Renal cortical epithelial cell (primary cell): ENCODE results near the gene GRM7. TPM values are rescaled to one million over a fixed set of nuclear protein-coding genes. Genes with fewer than 3 reads are reported as not detected.

Experiments
- DNase-seq: peaks from one replicate; pipeline ENCODE4 v3.0.0-alpha.2; 2011; ENCODE audit warnings: low read depth
- total RNA-seq: library from RNA; depleted of rRNA; stranded (reverse); fragments of >200 nt; gene quantifications from 2 replicates; pipeline ENCODE4 v1.2.3, GENCODE V29; 2014

Gene GRM7
- total RNA-seq, 1 donor from 2014 or later = not detected

DNA sequence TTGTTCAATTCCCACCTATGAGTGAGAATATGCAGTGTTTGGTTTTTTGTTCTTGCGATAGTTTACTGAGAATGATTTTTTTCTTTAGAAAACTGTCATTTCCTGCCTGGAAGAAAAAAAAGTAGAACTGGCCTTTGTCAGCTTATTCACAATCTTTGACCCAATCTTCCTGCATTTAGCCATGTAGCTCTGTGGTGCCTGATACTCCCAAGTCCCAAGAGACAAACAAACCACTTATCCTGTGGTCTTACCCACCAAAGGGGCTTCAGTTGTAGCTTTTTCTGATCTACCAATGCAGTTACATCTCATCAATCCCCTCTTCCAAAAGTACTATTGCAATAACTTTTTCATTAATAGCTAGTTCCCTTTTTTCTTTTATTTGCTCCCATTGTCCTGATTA is 444.6 kb downstream of the GRM7 start:
- no peak for DNase-seq

GRCh38 chr3:7306901-7307300 is 446.0 kb downstream of the GRM7 start:
- DNase-seq = no peak

DNA sequence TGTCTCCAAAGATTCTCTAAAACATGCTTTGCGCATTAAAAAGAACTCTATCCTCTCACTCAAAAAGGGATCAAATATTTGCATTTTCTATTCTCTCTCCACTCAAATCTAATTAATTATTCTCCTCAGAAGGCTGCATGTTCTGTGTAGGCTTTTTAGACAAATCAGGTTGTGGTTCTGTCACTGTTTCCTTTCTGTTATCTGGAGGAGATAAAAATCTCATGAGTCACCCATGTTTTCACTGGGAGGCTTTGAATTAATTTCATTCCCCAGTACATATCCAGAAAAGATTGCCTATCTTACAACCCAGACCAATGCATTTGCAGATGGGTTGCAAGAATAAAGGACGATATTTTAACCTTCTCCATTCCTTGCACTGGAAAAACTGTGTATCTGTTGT is 446.5 kb downstream of the GRM7 start:
- DNase-seq = peak; percentile 43

DNA sequence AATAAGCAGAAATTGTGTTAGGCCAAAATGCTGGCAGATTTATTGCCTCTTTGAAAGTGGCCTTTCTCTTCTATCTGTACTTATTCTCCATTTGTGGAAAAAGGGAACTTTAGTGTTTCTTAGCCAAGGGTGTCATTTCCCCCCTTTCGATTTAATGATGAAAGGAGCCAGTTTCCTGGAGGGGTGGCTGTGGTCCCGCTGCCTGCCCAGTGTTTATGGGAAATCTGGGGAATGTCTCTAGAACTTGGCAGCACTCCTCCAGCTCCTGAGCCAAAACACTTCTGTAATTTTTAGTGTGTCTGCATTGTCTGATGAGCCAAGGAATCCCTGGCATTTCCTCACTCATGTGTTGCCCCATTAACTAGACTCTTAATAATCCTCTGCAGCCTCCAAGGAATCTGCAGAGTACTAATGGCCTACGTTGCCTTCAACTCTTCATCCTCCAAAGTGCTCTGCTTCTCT is 448.8 kb downstream of the GRM7 start:
- DNase-seq = peak; percentile 86

DNA sequence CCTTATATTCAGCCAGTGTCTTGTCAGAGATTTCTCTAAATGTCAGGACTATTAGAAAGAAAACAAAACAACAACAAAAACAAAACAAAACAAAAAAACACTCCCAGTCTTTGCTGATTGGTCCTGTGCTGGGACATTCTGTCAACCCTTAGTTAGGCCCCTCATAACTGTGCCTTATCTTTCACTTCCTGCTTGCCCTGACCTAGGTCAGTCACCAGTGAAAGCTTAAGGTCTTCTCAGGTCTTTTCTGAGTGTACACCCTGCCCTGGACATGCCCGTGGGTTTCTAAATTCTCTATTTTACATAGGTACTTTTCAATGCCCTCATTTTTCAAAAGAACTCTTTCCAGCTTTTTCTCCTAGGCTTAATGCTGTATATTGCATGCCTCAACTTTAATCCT is 454.1 kb downstream of the GRM7 start:
- no peak for DNase-seq

GRCh38 chr3:7322957-7323669 is 462.2 kb downstream of the GRM7 start:
- DNase-seq = peak; percentile 88

DNA sequence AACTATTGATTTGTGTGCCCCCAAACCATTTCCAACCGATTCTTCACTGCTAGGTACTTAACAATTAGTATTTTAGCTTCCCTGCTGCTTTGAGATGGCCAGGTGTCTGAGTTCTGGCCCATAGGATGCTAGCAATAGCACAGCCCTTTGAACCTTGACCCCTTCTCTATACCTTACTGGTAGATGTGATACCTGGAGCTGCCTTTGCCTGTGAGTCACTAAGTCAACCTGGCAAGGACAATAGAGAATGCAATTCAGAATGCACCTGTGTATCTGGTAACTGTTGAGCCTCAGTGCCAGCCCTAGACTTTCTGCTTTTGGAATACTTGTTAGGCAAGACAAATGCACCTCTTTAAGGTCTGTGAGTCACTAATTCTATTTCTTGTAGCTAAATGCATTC is 467.4 kb downstream of the GRM7 start:
- DNase-seq = no peak

DNA sequence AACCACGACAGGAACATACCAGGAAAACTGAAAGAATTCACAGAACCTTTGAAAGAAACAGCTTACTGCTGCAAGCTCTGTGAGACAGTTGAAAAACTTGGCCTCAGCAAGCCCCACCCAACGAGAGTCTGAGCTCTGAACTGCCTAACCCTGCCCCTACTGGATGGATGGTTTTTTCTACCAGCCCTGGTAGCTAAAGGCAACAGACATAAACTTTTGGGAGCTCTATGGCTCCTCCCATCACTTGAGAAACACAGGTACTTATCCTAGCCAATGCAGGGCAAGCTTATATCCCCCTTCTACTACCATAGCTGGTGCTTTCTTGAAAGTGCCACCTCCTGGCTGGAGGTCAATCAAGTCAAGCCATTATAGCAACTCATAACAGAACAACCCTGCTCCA is 471.8 kb downstream of the GRM7 start:
- DNase-seq = no peak

GRCh38 chr3:7333125-7333524 is 472.2 kb downstream of the GRM7 start:
- no peak for DNase-seq

- no peak for DNase-seq
Measured at GRCh38 chr3:7340795-7341194, 479.9 kb downstream of the GRM7 start.

- DNase-seq = no peak
Measured at GRCh38 chr3:7346364-7346763, 485.4 kb downstream of the GRM7 start.

GRCh38 chr3:7357101-7357500 is 496.2 kb downstream of the GRM7 start:
- DNase-seq = no peak

DNA sequence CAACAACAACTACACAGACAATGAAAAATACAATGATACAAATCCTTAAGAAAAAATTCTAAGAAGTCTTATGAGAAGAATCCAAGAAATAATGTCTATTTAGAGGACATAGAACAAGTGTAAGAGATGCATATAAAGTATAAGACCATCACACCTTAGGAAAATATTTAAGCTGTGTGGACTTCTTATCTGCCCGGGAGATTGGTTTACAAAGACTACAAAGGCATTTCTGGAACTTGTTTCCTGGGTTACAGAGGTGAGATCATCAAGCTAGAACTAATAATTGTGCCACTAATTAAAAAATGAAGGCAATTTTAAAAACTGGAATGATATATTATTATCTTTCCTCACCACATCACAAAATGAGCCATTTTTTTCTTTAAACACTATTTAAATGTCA is 507.1 kb downstream of the GRM7 start:
- no peak for DNase-seq

- no peak for DNase-seq
Measured at GRCh38 chr3:7368597-7368996, 507.7 kb downstream of the GRM7 start.

DNA sequence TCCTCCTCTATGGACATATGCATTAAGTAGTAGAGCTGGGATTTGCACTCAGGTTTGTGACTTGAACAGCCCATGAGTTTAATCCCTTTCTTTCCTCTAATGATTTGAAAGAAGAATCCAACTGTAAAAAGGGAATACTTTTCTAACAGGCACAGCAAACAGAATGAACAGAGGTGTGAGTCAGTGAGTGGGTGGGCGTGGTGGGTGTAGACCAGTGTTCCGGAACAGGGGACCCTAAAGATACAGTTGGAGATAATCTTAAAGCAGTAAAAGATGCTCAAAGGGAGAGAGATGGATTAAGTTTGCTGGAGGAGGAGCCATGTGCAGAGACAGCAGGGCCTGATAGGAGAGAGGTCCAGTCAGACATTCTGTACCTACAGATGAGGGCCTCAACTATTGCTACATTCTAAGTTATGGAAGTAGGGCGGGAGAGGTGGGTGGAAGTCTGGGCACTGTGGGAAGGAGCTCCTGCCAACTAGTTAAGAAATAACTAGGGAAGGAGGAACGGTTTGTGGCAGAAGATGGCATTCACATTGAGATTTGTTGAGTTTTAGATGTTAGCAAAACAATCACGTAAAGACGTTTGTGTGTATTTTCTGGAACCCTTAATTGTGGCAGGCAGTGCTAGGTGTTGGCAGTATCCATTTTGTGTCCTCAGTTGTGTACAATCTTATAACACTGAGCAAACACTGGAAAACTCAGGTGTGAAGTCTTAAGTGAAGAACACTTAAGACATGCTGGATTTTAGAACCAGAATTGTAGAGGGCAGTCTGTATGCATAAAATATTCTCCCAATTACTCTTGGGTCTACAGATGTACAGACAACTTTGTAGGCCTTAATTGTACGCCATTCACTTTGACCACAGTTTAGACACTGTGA is 511.0 kb downstream of the GRM7 start:
- DNase-seq = peak; percentile 48

- no peak for DNase-seq
Measured at GRCh38 chr3:7377103-7377502, 516.2 kb downstream of the GRM7 start.

DNA sequence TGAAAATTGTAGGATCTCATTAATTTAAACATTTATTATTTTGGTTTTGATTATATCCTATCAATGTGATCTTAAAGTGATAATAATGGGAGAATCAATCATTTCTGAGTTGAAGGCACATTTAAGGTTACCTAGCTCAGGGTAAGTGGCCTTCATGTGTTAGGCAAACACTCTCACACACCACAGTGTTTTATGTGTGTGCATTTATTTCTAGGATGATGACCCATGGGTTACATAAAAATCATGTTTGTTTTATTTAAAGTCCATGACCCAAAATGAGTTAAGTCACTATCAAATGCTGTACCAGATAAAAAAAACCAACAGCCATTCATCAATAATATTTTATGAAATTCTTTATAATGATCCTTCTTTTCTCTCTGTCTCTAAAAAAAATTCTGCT is 520.8 kb downstream of the GRM7 start:
- no peak for DNase-seq

- peak; percentile 98 for DNase-seq
Measured at GRCh38 chr3:7382293-7383010, 521.5 kb downstream of the GRM7 start.

DNA sequence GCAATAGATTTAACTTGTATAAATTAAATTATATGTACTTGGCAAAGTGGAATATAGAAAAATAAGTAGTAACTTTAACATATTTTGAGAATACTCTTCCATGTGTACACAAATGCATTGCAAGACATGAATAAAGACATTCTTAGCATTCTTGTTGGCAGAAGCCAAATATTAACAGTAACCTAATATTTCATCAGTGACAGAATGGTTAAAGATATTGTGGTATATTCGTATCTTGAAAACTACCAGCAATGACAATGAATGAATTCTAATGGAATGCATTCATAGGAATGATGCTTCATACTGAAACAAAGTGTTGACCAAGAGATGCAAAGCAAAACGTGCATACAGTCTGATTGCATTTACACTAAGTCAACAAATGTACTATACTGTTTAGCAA is 524.7 kb downstream of the GRM7 start:
- DNase-seq = no peak

DNA sequence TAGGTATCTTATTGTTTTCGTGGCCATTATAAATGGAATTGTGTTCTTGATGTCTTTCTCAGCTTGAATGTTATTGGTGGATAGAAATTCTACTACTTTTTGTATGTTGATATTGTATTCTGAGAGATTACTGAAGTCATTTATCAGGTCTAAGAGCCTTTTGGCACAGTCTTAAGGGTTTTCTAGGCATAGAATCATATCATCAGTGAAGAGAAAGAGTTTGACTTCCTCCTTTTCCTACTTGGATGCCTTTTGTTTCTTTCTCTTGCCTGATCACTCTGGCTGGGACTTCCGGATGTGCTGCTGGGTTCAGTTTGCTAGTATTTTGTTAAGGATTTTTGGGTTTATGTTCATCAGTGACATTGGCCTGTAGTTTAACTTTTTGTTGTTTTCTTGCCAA is 527.1 kb downstream of the GRM7 start:
- DNase-seq = no peak

- DNase-seq = no peak
Measured at GRCh38 chr3:7392206-7392605, 531.3 kb downstream of the GRM7 start.

GRCh38 chr3:7393944-7394605 is 533.2 kb downstream of the GRM7 start:
- no peak for DNase-seq
